Activated T-cell treated with anti-CD3 and anti-CD28 coated beads, Interleukin-2, amount 50 U/mL, for 72 hours (primary cell): Measurements from ENCODE around the gene MAP1LC3B. TPM values are rescaled to one million over a fixed set of nuclear protein-coding genes. Genes with fewer than 3 reads are reported as not detected.
"Not testable (repeated sequence)": the region's sequence is repeated elsewhere in the genome, so short reads cannot be mapped to it uniquely, and the experiment has no call there.

Experiments
- ATAC-seq, 2 donors: fragments of 150-1000 bp; cut with Tn5 transposase; replicated peaks in 1 of 2; 2 replicates each; pipeline ENCODE4 v1.10.0; 2021; ENCODE audit warnings: moderate library complexity in 2 of 2, mild to moderate bottlenecking in 1 of 2
- DNase-seq, 2 donors: peaks; one replicate each; pipeline ENCODE4 v3.0.0; 2021 to 2022; ENCODE audit warnings: mixed read lengths in 1 of 2
- H3K27ac Mint-ChIP-seq: one replicate; pipeline ENCODE4 v1.8.0; 2022; ENCODE audit warnings: mild to moderate bottlenecking, moderate library complexity, mixed read lengths
- H3K27me3 Mint-ChIP-seq: one replicate; pipeline ENCODE4 v1.8.0; 2022; ENCODE audit warnings: low read depth, mixed read lengths
- H3K36me3 Mint-ChIP-seq, 2 donors: one replicate each; pipeline ENCODE4 v1.8.0; 2022; ENCODE audit warnings: mixed read lengths in 2 of 2, mild to moderate bottlenecking in 1 of 2; ENCODE audit not compliant: insufficient read depth in 2 of 2
- H3K4me1 Mint-ChIP-seq: one replicate; pipeline ENCODE4 v1.8.0; 2022; ENCODE audit warnings: low read depth, mixed read lengths
- H3K4me3 Mint-ChIP-seq, 2 donors: one replicate each; pipeline ENCODE4 v1.8.0; 2022; ENCODE audit warnings: mild to moderate bottlenecking in 2 of 2, mixed read lengths in 2 of 2, moderate library complexity in 2 of 2
- H3K9me3 Mint-ChIP-seq, 2 donors: one replicate each; pipeline ENCODE4 v1.8.0; 2022; ENCODE audit warnings: mixed read lengths in 2 of 2
- total RNA-seq, 2 donors: library from RNA; stranded (reverse); gene quantifications; one replicate each; pipeline ENCODE4 v1.2.3, GENCODE V29; 2022

The MAP1LC3B gene
- total RNA-seq, 2 donors from 2014 or later: 116 to 146 TPM

DNA sequence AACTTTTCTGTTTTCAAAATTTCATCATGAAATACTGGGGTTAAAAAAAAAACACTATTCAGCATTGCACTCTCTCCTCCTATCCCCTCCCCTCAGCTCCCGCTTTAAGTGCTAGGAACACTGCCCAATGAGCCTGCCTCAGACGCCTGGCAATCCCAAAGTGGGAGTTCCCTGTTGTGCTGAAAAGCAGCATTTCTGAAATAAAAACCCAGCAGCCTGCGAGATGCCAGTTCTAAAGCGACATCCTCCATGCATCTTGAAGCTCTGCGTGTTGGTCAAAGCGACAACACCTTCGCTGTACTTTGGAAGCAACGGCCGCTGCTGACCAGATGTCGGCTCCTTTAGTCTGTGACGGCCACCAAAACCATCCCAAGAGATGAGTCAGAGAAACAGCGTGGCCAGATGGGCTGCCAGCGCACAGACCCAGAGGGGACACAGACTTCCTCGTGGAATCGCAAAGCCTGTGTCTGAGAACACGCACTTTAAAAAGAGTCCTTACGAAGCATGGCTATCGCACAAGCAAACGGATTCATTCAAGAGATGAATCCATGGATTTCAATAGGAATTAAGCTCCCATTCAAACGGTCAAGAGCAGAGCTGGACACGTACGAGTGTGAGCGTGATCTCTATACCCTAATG lies 41.3 kb upstream of the MAP1LC3B start:
- no peak overlapping the region for H3K4me3 Mint-ChIP-seq
- H3K9me3 Mint-ChIP-seq: no peaks in the 10 kb centered on the region
- no peaks in the 10 kb centered on the region for H3K36me3 Mint-ChIP-seq
- DNase-seq: no peak
- ATAC-seq: no peak
- H3K4me1 Mint-ChIP-seq: peaks cover under 1% of the 10 kb centered on the region
- no peak overlapping the region for H3K27ac Mint-ChIP-seq
- H3K27me3 Mint-ChIP-seq: no peaks in the 10 kb centered on the region

DNA sequence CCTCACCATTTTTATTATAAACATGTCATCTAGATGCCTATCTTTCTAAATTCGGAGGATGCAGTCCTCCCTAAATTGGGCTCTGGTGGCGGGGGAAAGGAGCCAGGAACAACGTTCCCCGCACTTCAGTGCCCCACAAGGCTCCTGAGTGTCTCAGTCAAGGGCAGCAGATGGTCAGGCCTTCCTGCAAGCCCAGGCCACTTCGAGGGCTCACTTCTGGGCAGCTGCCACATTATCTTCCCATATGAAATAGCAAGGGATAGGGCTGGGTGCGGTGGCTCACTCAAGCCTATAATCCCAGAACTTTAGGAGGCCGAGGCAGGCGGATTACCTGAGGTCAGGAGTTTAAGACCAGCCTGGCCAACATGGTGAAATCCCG lies 40.8 kb upstream of the MAP1LC3B start:
- H3K9me3 Mint-ChIP-seq: no peaks in the 10 kb centered on the region
- no peaks in the 10 kb centered on the region for H3K27me3 Mint-ChIP-seq
- no peak overlapping the region for H3K4me3 Mint-ChIP-seq
- DNase-seq (no peak), ATAC-seq (no peak)
- H3K4me1 Mint-ChIP-seq: no peaks in the 10 kb centered on the region
- no peaks in the 10 kb centered on the region for H3K36me3 Mint-ChIP-seq
- H3K27ac Mint-ChIP-seq: no peak overlapping the region

DNA sequence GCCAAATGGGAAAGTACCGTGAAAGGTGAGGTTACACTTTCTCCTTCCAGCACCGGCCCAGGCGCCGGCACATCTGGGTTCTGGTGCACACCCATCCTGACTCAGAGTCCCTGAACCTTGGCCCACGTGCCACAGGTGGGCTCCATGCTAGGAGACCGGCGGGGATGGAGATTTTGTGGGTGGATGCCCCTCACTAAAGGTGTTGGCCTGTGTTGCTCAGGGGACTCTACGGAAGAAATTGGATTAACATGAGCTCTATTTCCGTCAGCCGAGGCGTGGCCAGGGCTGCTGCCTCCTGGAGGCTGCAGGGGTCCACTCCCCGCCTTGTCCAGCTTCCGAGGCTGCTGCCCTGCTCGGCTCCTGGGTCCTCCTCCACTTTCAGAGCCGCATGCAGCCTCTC lies 39.3 kb upstream of the MAP1LC3B start:
- Mint-ChIP-seq H3K4me3 (no peak overlapping the region), H3K27ac (no peak overlapping the region), H3K36me3 (no peaks in the 10 kb centered on the region), H3K4me1 (no peaks in the 10 kb centered on the region), H3K9me3 (no peaks in the 10 kb centered on the region), H3K27me3 (no peaks in the 10 kb centered on the region)
- DNase-seq (no peak), ATAC-seq (no peak)

DNA sequence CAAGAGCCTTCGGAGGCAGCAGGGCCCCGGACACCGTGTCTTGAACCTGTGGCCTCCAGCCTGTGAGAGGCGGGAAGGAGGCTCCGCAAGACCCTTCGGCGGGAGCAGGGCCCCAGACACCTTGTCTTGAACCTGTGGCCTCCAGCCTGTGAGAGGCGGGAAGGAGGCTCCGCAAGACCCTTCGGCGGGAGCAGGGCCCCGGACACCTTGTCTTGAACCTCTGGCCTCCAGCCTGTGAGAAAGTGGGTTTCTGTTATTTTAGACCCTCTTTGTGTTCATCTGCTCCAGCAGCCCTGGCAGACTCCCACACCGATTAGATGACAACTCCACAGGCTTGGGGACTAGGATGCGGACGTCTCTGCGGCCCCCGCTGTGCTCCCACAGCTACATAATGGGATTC lies 38.5 kb upstream of the MAP1LC3B start:
- no peak for DNase-seq
- no peak for ATAC-seq
- H3K36me3 Mint-ChIP-seq: peaks cover 0 to 3% of the 10 kb centered on the region in 2 donors
- no peaks in the 10 kb centered on the region for H3K4me1 Mint-ChIP-seq
- no peaks in the 10 kb centered on the region for H3K9me3 Mint-ChIP-seq
- H3K4me3 Mint-ChIP-seq: no peak overlapping the region
- no peaks in the 10 kb centered on the region for H3K27me3 Mint-ChIP-seq
- no peak overlapping the region for H3K27ac Mint-ChIP-seq

DNA sequence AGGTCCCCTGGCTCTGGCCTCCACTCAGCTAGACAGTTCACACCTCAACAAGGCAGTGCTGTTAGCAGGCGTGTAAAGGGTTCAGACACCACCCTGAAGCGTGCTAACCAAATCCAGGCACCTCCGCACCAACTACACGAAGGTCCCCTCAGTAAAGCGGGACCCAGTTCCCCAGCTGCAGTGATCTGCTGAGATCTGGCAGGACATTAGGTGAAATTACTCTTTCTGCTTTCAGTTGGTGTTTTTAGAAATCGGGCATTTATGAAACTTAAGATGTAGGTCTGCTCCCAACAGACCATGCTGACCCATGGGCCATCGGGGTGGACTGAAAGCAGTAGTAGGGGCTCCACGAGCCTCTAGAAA lies 35.7 kb upstream of the MAP1LC3B start:
- Mint-ChIP-seq H3K27me3 (no peaks in the 10 kb centered on the region), H3K36me3 (peaks cover 0 to 3% of the 10 kb centered on the region in 2 donors), H3K4me1 (peaks cover 9% of the 10 kb centered on the region), H3K27ac (no peak overlapping the region), H3K9me3 (no peaks in the 10 kb centered on the region), H3K4me3 (no peak overlapping the region)
- DNase-seq (no peak), ATAC-seq (no peak)

DNA sequence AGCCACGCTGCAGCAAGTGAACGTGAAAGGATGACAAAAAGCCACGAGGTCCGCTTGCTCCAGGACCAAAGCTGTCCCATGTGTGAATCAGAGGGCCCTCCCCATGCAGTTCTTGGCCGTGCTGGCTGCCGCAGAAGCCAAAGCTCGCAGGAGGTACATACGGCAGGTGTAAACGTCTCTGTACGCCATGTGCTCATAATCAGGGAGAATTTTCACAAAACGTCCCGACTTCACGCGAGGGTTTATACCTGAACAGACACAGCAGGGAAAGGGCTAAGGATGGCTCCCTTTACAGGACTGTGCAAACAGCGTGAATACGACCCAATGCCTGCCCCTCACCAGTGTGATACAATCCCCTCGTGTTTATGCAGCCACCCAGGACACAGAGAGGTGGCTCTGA lies 33.9 kb upstream of the MAP1LC3B start:
- Mint-ChIP-seq H3K4me3 (no peak overlapping the region), H3K9me3 (no peaks in the 10 kb centered on the region), H3K27ac (no peak overlapping the region)

DNA sequence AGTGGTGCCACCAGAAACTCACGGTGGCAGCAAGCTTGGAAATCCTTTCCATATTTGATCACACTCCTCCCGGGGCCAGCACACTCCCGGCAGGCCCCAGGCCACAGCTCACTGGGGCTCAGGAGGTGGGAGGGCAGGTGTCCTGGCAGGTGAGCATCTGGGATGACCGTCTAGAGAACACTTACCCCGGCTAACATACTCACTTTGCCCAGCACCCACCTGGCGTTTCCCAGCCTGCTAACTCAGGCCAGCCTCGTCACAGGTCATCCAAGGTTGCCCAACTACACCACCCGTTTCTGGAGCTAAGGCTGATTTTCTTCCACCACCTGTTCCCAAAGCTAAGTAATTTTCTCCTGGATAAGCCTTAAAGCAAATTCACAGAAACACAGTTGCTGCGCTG lies 33.4 kb upstream of the MAP1LC3B start:
- no peaks in the 10 kb centered on the region for H3K27me3 Mint-ChIP-seq
- H3K4me1 Mint-ChIP-seq: peaks cover 13% of the 10 kb centered on the region
- H3K27ac Mint-ChIP-seq: no peak overlapping the region

More for the DNA sequence above, 33.9 kb upstream of the MAP1LC3B start:
- ATAC-seq (no peak), DNase-seq (no peak)
- no peaks in the 10 kb centered on the region for H3K27me3 Mint-ChIP-seq
- peaks cover 0 to 3% of the 10 kb centered on the region in 2 donors for H3K36me3 Mint-ChIP-seq
- H3K4me1 Mint-ChIP-seq: peaks cover 9% of the 10 kb centered on the region

DNA sequence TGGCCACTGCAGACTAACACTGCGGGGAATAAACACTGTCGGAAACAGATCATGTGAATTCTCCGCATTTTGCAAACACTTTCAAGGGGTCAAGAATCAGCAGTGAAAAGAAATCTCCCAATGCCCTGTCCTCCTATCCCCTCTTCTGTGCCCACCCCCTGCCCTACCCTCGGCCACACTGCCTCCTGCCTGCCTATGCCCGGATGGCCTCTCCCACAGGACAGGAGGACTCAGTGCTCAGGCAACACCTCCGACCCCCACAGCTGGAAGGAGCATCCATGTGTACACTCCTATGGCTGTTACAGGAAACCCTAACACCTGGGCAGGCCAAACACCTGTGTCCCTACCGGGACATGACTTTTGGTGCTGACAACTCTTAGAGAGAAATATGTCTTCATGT lies 33.0 kb upstream of the MAP1LC3B start:
- DNase-seq: no peak
- Mint-ChIP-seq H3K36me3 (peaks cover 0 to 3% of the 10 kb centered on the region in 2 donors), H3K4me3 (no peak overlapping the region), H3K27me3 (no peaks in the 10 kb centered on the region), H3K27ac (peak overlapping the region; percentile 3), H3K4me1 (peaks cover 14% of the 10 kb centered on the region), H3K9me3 (no peaks in the 10 kb centered on the region)
- ATAC-seq: no peak

More for the DNA sequence above, 33.4 kb upstream of the MAP1LC3B start:
- Mint-ChIP-seq H3K4me3 (no peak overlapping the region), H3K36me3 (peaks cover 0 to 3% of the 10 kb centered on the region in 2 donors), H3K9me3 (no peaks in the 10 kb centered on the region)
- no peak for ATAC-seq
- no peak for DNase-seq

DNA sequence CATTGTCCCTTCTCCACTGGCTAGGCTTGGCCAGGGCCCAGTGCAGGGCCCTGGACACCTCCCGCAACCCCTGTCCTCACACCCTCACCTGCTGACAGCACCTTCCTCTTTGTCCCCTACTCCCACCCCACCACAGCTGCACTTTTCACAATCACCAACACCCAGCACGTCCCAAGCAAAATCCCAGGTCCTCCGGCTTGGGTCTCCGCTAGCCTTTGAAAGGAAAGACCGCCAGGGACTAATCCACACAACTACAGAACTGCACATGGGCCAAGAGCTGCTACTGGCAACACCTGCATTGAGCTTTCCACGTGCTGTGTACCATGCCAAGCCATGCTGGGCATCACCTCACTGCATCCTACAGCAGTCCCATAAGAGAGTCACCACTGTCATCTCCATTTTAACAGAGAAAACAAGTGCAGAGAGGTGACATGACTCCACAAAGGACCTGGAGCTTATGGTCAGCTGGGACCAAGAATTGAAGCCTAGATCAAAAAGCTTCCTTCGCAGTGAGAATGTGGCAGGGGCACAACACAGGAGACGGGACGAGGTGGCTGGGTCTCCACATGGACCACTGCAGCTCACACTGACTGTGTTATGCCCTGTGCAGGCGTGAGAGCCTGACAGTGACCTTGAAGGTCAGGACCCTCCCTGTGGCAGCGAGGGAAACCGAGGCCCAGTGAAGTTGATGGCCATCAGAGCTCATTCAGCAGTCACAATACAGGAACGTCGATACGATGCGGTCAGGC lies 31.1 kb upstream of the MAP1LC3B start:
- H3K4me3 Mint-ChIP-seq: no peak overlapping the region
- DNase-seq (no peak), ATAC-seq (no peak)
- H3K4me1 Mint-ChIP-seq: peaks cover 27% of the 10 kb centered on the region
- peaks cover 0 to 3% of the 10 kb centered on the region in 2 donors for H3K36me3 Mint-ChIP-seq
- H3K9me3 Mint-ChIP-seq: no peaks in the 10 kb centered on the region
- H3K27me3 Mint-ChIP-seq: no peaks in the 10 kb centered on the region
- H3K27ac Mint-ChIP-seq: no peak overlapping the region

DNA sequence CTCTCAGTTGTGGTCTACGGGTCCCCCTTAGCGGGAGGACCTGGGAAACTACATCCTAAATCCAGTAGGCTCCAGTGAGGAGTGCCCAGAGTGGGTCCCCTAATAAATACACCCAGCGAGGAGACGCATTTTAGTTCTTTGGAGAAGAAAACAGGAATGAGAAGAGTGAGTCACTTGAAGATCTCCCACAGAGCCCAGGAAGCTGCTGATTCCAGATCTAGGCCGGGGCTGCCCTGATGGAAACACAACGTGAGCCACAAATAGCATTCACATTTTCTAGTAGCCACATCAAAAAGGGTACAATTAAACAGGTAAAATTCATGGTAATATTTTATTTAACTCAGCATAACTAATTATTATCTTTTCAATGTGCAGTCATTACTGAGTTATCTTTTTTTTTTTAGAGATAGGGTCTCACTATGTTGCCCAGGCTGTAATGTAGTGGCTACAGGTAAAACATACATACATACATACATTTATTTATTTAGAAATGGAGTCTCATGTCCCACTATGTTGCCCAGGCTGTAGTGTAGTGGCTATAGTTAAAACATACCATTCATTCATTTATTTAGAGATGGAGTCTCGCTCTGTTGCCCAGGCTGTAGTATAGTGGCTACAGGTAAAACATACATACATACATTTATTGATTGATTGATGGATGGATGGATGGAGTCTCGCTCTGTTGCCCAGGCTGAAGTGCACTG lies 30.1 kb upstream of the MAP1LC3B start:
- ATAC-seq: no peak
- Mint-ChIP-seq H3K36me3 (peaks cover 0 to 3% of the 10 kb centered on the region in 2 donors), H3K9me3 (no peaks in the 10 kb centered on the region), H3K27me3 (no peaks in the 10 kb centered on the region), H3K4me3 (no peak overlapping the region), H3K4me1 (peaks cover 27% of the 10 kb centered on the region), H3K27ac (no peak overlapping the region)
- no peak for DNase-seq

DNA sequence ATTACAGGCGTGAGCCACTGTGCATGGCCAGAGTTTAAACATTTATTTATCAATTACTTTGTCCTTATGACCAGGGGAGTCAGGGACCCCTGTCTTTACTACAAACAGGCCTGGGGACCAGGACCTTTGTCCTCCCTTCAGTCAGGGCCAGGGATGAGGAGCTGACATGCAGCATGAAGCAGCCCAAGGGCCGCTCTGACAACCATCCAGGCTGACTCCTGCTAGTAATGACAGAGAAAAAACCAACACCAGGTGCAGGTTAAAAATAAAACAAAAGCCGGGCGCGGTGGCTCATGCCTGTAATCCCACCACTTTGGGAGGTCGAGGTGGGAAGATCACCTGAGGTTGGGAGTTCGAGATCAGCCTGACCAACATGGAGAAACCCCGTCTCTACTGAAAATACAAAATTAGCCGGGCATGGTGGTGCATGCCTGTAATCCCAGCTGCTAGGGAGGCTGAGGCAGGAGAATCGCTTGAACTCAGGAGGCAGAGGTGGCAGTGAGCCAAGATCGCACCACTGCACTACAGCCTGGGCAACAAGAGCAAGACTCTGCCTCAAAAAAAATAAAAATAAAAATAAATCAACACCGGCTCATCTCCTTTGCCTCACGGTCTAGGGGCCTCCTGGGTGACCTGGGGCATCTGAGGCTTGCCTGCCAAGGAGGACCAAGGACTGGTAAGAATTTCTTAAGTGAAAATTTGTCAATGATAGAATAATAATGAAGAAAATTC lies 29.1 kb upstream of the MAP1LC3B start:
- not testable (repeated sequence) for H3K27me3 Mint-ChIP-seq, DNase-seq, H3K4me3 Mint-ChIP-seq, H3K36me3 Mint-ChIP-seq, H3K27ac Mint-ChIP-seq, H3K9me3 Mint-ChIP-seq, ATAC-seq
- peaks cover 27% of the 10 kb centered on the region for H3K4me1 Mint-ChIP-seq

DNA sequence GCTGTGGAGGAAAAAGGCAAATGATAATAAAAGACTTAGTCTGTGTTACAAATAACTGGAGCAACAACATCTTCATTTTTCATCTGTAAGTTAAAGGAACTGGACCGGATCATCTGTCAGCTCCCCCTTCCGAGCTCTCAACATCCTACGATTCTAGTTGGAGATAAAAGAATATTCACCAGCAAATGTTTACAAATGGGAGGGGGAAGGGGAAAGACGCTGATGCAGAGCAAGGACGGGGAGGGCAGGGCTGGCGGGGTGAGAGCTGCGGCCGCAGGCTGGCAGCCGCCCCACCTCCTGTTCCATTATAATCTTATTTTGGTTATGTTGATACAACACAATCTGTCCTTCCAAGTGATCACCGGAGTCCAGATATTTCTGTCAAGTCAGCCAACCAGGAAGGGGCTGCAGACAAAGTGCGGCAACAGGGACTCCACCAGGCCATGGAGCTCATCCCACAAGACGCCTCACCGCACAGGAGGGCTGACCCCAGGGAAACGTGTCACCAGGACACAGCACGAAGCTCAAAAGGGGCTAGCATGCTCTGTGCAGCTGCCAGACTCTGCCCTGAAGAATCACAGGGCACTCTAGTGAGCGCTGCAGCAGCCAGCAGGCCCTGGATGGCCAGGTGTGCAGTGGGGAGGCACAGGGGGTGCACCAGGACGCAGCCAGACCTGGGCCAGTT lies 28.2 kb upstream of the MAP1LC3B start:
- H3K4me3 Mint-ChIP-seq: no peak overlapping the region
- H3K4me1 Mint-ChIP-seq: peaks cover 36% of the 10 kb centered on the region
- H3K9me3 Mint-ChIP-seq: no peaks in the 10 kb centered on the region
- H3K36me3 Mint-ChIP-seq: no peaks in the 10 kb centered on the region
- ATAC-seq (no peak), DNase-seq (no peak)
- no peaks in the 10 kb centered on the region for H3K27me3 Mint-ChIP-seq
- H3K27ac Mint-ChIP-seq: no peak overlapping the region
